IMR-90 (cell line): ENCODE data around the gene PEAK1. TPM values are rescaled to one million over a fixed set of nuclear protein-coding genes. Genes with fewer than 3 reads are reported as not detected.

Source experiments
- ATAC-seq: fragments of 200-7000 bp; cut with Tn5 transposase; 2 replicates; pipeline ENCODE4 v1.9.1; 2020; ENCODE audit warnings: low read depth, mild to moderate bottlenecking, moderate library complexity
- BruUV-seq: library from RNA; stranded (reverse); fragments of 400-500 nt; replicated peaks from 2 replicates; lab custom pipeline; 2021; lab: Mats Ljungman, UMichigan
- CTCF ChIA-PET: fragments of 300-600 bp; formaldehyde crosslinking; extraction: SDS; loops from one replicate; lab custom pipeline; 2021; ENCODE audit warnings: antibody characterized with exemption; lab: Yijun Ruan, JAX
- POLR2A ChIA-PET: fragments of 300-600 bp; sonication (Branson Sonifier 250); formaldehyde crosslinking; loops from one replicate; lab custom pipeline; 2022; ENCODE audit warnings: antibody characterized with exemption; ENCODE audit not compliant: unreplicated experiment; lab: Charles Lee
- DNase-seq: peaks from one replicate; pipeline ENCODE4 v3.0.0; 2013
- H2AFZ ChIP-seq: replicated peaks from 2 replicates; pipeline ENCODE3; 2013; ENCODE audit warnings: low read length, mild to moderate bottlenecking; ENCODE audit not compliant: poor library complexity
- H2AK5ac ChIP-seq: 2 replicates; pipeline ENCODE4 v1.6.1; 2013; ENCODE audit warnings: low read depth, low read length, inconsistent platforms
- H2AK9ac ChIP-seq: replicated peaks from 2 replicates; pipeline ENCODE3; 2013; ENCODE audit warnings: mild to moderate bottlenecking, low read depth, low read length, moderate library complexity; ENCODE audit not compliant: poor library complexity
- H2BK120ac ChIP-seq: 2 replicates; pipeline ENCODE4 v1.6.1; 2013; ENCODE audit warnings: low read depth, low read length, inconsistent platforms
- H2BK15ac ChIP-seq: 3 replicates; pipeline ENCODE4 v1.6.1; 2013; ENCODE audit warnings: low read depth, low read length, inconsistent platforms
- H2BK20ac ChIP-seq: 2 replicates; pipeline ENCODE4 v1.6.1; 2013; ENCODE audit warnings: low read depth, mild to moderate bottlenecking, inconsistent platforms, low read length, moderate library complexity
- H2BK5ac ChIP-seq: 2 replicates; pipeline ENCODE4 v1.6.1; 2013; ENCODE audit warnings: mild to moderate bottlenecking, low read depth, low read length, inconsistent platforms; ENCODE audit not compliant: poor library complexity, severe bottlenecking
- H3K14ac ChIP-seq: replicated peaks from 2 replicates; pipeline ENCODE4 v1.6.1; 2013; ENCODE audit warnings: low read depth, low read length, inconsistent platforms
- H3K18ac ChIP-seq: 2 replicates; pipeline ENCODE4 v1.6.1; 2013; ENCODE audit warnings: low read depth, low read length, control low read depth
- H3K23ac ChIP-seq: 2 replicates; pipeline ENCODE4 v1.6.1; 2013; ENCODE audit warnings: low read depth, low read length, inconsistent platforms
- H3K27ac ChIP-seq: 2 replicates; pipeline ENCODE4 v1.5.1; 2013; ENCODE audit warnings: mild to moderate bottlenecking, control low read depth, low read length; ENCODE audit not compliant: insufficient read depth
- H3K27me3 ChIP-seq: 2 replicates; pipeline ENCODE4 v1.6.1; 2013; ENCODE audit warnings: low read length; ENCODE audit not compliant: control insufficient read depth, insufficient read depth
- H3K36me3 ChIP-seq: 2 replicates; pipeline ENCODE4 v1.6.1; 2013; ENCODE audit warnings: low read length, mixed read lengths; ENCODE audit not compliant: control insufficient read depth, insufficient read depth
- H3K4ac ChIP-seq: 2 replicates; pipeline ENCODE4 v1.6.1; 2013; ENCODE audit warnings: low read depth, low read length, inconsistent platforms
- H3K4me1 ChIP-seq: 2 replicates; pipeline ENCODE4 v1.6.1; 2013; ENCODE audit warnings: low read length, mixed read lengths; ENCODE audit not compliant: control insufficient read depth, insufficient read depth
- H3K4me2 ChIP-seq: 2 replicates; pipeline ENCODE4 v1.6.1; 2013; ENCODE audit warnings: low read depth, mild to moderate bottlenecking, control low read depth, low read length, moderate library complexity
- H3K4me3 ChIP-seq: 2 replicates; pipeline ENCODE4 v1.5.1; 2013; ENCODE audit warnings: low read depth, mild to moderate bottlenecking, control low read depth, low read length, moderate library complexity; ENCODE audit not compliant: insufficient read depth
- H3K56ac ChIP-seq: 2 replicates; pipeline ENCODE4 v1.6.1; 2013; ENCODE audit warnings: low read length, inconsistent platforms; ENCODE audit not compliant: insufficient read depth; ENCODE audit errors: extremely low read depth
- H3K79me1 ChIP-seq, 2 experiments: 2 replicates each; pipeline ENCODE4 v1.6.1; 2013; ENCODE audit warnings: low read length in 2 of 2, inconsistent platforms in 1 of 2, low read depth in 1 of 2
- H3K9ac ChIP-seq: 2 replicates; pipeline ENCODE4 v1.6.1; 2013; ENCODE audit warnings: low read depth, low read length, control low read depth
- H3K9me1 ChIP-seq: 2 replicates; pipeline ENCODE4 v1.6.1; 2013; ENCODE audit warnings: low read length, inconsistent platforms; ENCODE audit not compliant: insufficient read depth
- H3K9me3 ChIP-seq: 2 replicates; pipeline ENCODE4 v1.6.1; 2013; ENCODE audit warnings: low read length; ENCODE audit not compliant: control insufficient read depth, insufficient read depth
- H4K20me1 ChIP-seq: 2 replicates; pipeline ENCODE4 v1.6.1; 2013; ENCODE audit warnings: low read length, inconsistent platforms; ENCODE audit not compliant: insufficient read depth
- H4K5ac ChIP-seq: 2 replicates; pipeline ENCODE4 v1.6.1; 2013; ENCODE audit warnings: mild to moderate bottlenecking, low read depth, low read length, control low read depth
- H4K8ac ChIP-seq, 2 experiments: 2 replicates each; pipeline ENCODE4 v1.6.1; 2013; ENCODE audit warnings: low read depth in 2 of 2, low read length in 2 of 2, control low read depth in 1 of 2, inconsistent platforms in 1 of 2
- H4K91ac ChIP-seq: 2 replicates; pipeline ENCODE4 v1.6.1; 2013; ENCODE audit warnings: low read depth, low read length, inconsistent platforms; ENCODE audit not compliant: insufficient read depth
- BHLHE40 ChIP-seq: fragments of 150-350 bp; IDR thresholded peaks from 2 replicates; pipeline ENCODE4 v1.6.1; 2016; ENCODE audit warnings: mild to moderate bottlenecking, low read depth, low read length
- CEBPB ChIP-seq: IDR thresholded peaks from 2 replicates; pipeline ENCODE4 v1.6.1; 2012; ENCODE audit warnings: low read depth, low read length, improper control_type of control experiment
- CHD1 ChIP-seq: IDR thresholded peaks from 2 replicates; pipeline ENCODE4 v1.6.1; 2012; ENCODE audit warnings: low read depth, low read length, improper control_type of control experiment
- FOS ChIP-seq: fragments of 150-350 bp; IDR thresholded peaks from 2 replicates; pipeline ENCODE4 v1.6.1; 2016; ENCODE audit warnings: low read depth, low read length
- MAFK ChIP-seq: IDR thresholded peaks from 2 replicates; pipeline ENCODE4 v1.6.1; 2012; ENCODE audit warnings: low read depth, low read length, improper control_type of control experiment
- MAZ ChIP-seq: IDR thresholded peaks from 2 replicates; pipeline ENCODE4 v1.6.1; 2012; ENCODE audit warnings: low read depth, mild to moderate bottlenecking, low read length, improper control_type of control experiment, moderate library complexity, borderline replicate concordance
- MXI1 ChIP-seq: IDR thresholded peaks from 2 replicates; pipeline ENCODE4 v1.6.1; 2012; ENCODE audit warnings: low read depth, mild to moderate bottlenecking, low read length, moderate library complexity, borderline replicate concordance
- NFE2L2 ChIP-seq: fragments of 150-350 bp; IDR thresholded peaks from 2 replicates; pipeline ENCODE4 v1.6.1; 2016; ENCODE audit warnings: low read depth, mild to moderate bottlenecking, low read length
- POLR2A ChIP-seq: IDR thresholded peaks from 2 replicates; pipeline ENCODE4 v1.6.1; 2012; ENCODE audit warnings: mild to moderate bottlenecking, low read depth, low read length
- RAD21 ChIP-seq: IDR thresholded peaks from 2 replicates; pipeline ENCODE4 v1.6.1; 2012; ENCODE audit warnings: low read length, improper control_type of control experiment
- RCOR1 ChIP-seq: IDR thresholded peaks from 2 replicates; pipeline ENCODE4 v1.6.1; 2012; ENCODE audit warnings: mild to moderate bottlenecking, low read length, improper control_type of control experiment; ENCODE audit not compliant: insufficient replicate concordance
- RFX5 ChIP-seq: IDR thresholded peaks from 2 replicates; pipeline ENCODE4 v1.8.0; 2012; ENCODE audit warnings: low read depth, mild to moderate bottlenecking, low read length, moderate library complexity
- SMC3 ChIP-seq: fragments of 150-350 bp; IDR thresholded peaks from 2 replicates; pipeline ENCODE4 v1.6.1; 2016; ENCODE audit warnings: low read depth, mild to moderate bottlenecking, antibody characterized with exemption, low read length, moderate library complexity
- WGBS, 2 experiments: methylation state at CpG; one replicate each; pipeline versions ENCODE4 v1.1.5 to v1.1.7; 2013; ENCODE audit warnings: missing lambda C conversion rate in 2 of 2; ENCODE audit not compliant: insufficient read length in 1 of 2; ENCODE audit errors: extremely low coverage in 2 of 2; 5-methylcytosine and 5-hydroxymethylcytosine counted together
- dilution Hi-C: fragments of 300-500 bp; cut with HindIII; formaldehyde crosslinking; loops from one replicate; pipeline ENCODE4 v1.14.3; 2018; ENCODE audit warnings: low sequenced_read_pairs; ENCODE audit not compliant: unreplicated experiment
- in situ Hi-C: fragments of 300-500 bp; cut with MboI; formaldehyde crosslinking; loops from 3 replicates; pipeline ENCODE4 v1.14.3; 2019; ENCODE audit warnings: low sequenced_read_pairs, inconsistent platforms, mixed read lengths
- intact Hi-C: fragments of 100-400 bp; cut with micrococcal nuclease; formaldehyde crosslinking; loops from 2 replicates; pipeline ENCODE4 v1.10.0; 2022
- polyA plus RNA-seq, 3 experiments: library from polyadenylated mRNA; depleted of rRNA; stranded (reverse); fragments of >200 nt; gene quantifications; 2 replicates each; pipeline ENCODE4 v1.2.3, GENCODE V29; 2012; ENCODE audit warnings: low replicate concordance in 1 of 3
- total RNA-seq: library from RNA; depleted of rRNA; stranded (reverse); fragments of >200 nt; gene quantifications from 2 replicates; pipeline ENCODE4 v1.2.3, GENCODE V29; 2012
- TF ChIP-seq, protein P1 (sequence below): fragments of 150-350 bp; IDR thresholded peaks from 2 replicates; pipeline ENCODE4 v1.6.1; 2017; ENCODE audit warnings: mild to moderate bottlenecking, antibody characterized with exemption, low read length, low read depth
- TF ChIP-seq, protein P2 (sequence below): fragments of 150-350 bp; IDR thresholded peaks from 2 replicates; pipeline ENCODE4 v1.6.1; 2016; ENCODE audit warnings: low read depth, mild to moderate bottlenecking, low read length, moderate library complexity, borderline replicate concordance
- TF ChIP-seq, protein P3 (sequence below): conservative IDR thresholded peaks from 2 replicates; pipeline ENCODE4 v1.5.1; 2012; ENCODE audit warnings: mild to moderate bottlenecking, low read depth, low read length, improper control_type of control experiment

The PEAK1 gene
- total and polyA plus RNA-seq, 2 of the 4 experiments (the other 2 are of a cell fraction) = 21.5 to 43.9 TPM

DNA sequence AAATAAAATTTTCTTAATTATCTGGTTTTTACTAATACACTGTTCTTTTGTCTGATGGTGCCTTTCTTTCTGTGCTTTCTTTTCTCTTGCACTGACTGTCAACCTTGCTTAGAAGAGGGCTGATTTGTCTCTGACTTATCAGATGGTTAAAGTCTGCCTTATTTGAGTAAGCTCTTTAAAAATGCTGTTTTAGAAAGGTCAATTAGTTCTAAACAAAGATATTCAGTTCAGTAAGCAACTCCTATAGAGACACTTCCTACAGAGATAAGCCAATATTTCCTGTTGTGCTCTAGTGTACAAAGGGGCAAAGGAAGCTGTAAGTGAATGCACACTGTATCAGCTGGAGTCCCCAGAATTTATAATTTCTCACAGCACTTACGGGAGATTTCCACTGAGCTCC is 195.6 kb downstream of the PEAK1 start:
- no peak overlapping the region for H2AK5ac ChIP-seq
- DNase-seq = no peak
- ChIA-PET CTCF (no interaction called here), POLR2A (no interaction called here)
- no peak overlapping the region for H3K23ac ChIP-seq
- peaks cover 6% of the 10 kb centered on the region; the same call in 1 of the 2 replicates for H4K20me1 ChIP-seq
- in situ Hi-C loops (no loop called here), dilution Hi-C loops (no loop called here), intact Hi-C loops (no loop called here)
- peaks cover 12 to 42% of the 10 kb centered on the region in 2 experiments for H3K79me1 ChIP-seq
- H3K36me3 ChIP-seq = no peaks in the 10 kb centered on the region
- H4K5ac ChIP-seq = no peak overlapping the region
- ATAC-seq = peak; percentile 59
- no peak overlapping the region for H2AK9ac ChIP-seq
- TF ChIP-seq NFE2L2 (no peak), POLR2A (no peak), MAZ (no peak), BHLHE40 (no peak), RCOR1 (no peak), FOS (no peak), SMC3 (no peak), MAFK (no peak), CHD1 (no peak), MXI1 (no peak), RFX5 (no peak), RAD21 (no peak), CEBPB (no peak)
- TF ChIP-seq, protein P1, sequence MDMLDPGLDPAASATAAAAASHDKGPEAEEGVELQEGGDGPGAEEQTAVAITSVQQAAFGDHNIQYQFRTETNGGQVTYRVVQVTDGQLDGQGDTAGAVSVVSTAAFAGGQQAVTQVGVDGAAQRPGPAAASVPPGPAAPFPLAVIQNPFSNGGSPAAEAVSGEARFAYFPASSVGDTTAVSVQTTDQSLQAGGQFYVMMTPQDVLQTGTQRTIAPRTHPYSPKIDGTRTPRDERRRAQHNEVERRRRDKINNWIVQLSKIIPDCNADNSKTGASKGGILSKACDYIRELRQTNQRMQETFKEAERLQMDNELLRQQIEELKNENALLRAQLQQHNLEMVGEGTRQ = no peak
- TF ChIP-seq, protein P2, sequence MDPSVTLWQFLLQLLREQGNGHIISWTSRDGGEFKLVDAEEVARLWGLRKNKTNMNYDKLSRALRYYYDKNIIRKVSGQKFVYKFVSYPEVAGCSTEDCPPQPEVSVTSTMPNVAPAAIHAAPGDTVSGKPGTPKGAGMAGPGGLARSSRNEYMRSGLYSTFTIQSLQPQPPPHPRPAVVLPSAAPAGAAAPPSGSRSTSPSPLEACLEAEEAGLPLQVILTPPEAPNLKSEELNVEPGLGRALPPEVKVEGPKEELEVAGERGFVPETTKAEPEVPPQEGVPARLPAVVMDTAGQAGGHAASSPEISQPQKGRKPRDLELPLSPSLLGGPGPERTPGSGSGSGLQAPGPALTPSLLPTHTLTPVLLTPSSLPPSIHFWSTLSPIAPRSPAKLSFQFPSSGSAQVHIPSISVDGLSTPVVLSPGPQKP = no peak
- TF ChIP-seq, protein P3, sequence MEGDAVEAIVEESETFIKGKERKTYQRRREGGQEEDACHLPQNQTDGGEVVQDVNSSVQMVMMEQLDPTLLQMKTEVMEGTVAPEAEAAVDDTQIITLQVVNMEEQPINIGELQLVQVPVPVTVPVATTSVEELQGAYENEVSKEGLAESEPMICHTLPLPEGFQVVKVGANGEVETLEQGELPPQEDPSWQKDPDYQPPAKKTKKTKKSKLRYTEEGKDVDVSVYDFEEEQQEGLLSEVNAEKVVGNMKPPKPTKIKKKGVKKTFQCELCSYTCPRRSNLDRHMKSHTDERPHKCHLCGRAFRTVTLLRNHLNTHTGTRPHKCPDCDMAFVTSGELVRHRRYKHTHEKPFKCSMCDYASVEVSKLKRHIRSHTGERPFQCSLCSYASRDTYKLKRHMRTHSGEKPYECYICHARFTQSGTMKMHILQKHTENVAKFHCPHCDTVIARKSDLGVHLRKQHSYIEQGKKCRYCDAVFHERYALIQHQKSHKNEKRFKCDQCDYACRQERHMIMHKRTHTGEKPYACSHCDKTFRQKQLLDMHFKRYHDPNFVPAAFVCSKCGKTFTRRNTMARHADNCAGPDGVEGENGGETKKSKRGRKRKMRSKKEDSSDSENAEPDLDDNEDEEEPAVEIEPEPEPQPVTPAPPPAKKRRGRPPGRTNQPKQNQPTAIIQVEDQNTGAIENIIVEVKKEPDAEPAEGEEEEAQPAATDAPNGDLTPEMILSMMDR = no peak
- peaks cover 8% of the 10 kb centered on the region; the same call in 1 of the 2 replicates for H3K4me1 ChIP-seq
- H3K27me3 ChIP-seq = no peaks in the 10 kb centered on the region
- no peaks in the 10 kb centered on the region for H3K9me3 ChIP-seq
- no peak overlapping the region for H4K8ac ChIP-seq
- H3K56ac ChIP-seq = no peak overlapping the region
- BruUV-seq = no TSS peak
- H3K18ac ChIP-seq = no peak overlapping the region
- H2BK15ac ChIP-seq = no peak overlapping the region
- peak overlapping the region; percentile 25; the same call in 1 of the 2 replicates for H3K4me2 ChIP-seq
- no peaks in the 10 kb centered on the region; the same call in 1 of the 2 replicates for H3K9me1 ChIP-seq
- 0 out of 2 replicates have a peak overlapping the region, but pooled peaks have one; percentile 81 for H3K14ac ChIP-seq
- H3K9ac ChIP-seq = no peak overlapping the region
- H3K4me3 ChIP-seq = no peak overlapping the region
- H3K27ac ChIP-seq = no peak overlapping the region
- no CpG with 5 or more reads among the region's 1 CpG for WGBS, 2 experiments
- no peak overlapping the region for H2BK120ac ChIP-seq
- no peak overlapping the region for H4K91ac ChIP-seq
- peak overlapping the region; percentile 67 for H2BK5ac ChIP-seq
- no peak overlapping the region for H2AFZ ChIP-seq
- no peak overlapping the region for H2BK20ac ChIP-seq
- H3K4ac ChIP-seq = no peak overlapping the region
